HG03103 (cell line): ENCODE results near the gene PLXNB1.
"Not testable (repeated sequence)": the region's sequence is repeated elsewhere in the genome, so short reads cannot be mapped to it uniquely, and the experiment has no call there.

ENCODE experiments used
- ATAC-seq: cut with Tn5 transposase; IDR thresholded peaks from one replicate; pipeline ENCODE4 v1.9.1; 2021; ENCODE audit warnings: low read depth; ENCODE audit not compliant: unreplicated experiment

Gene PLXNB1

GRCh38 chr3:48465531-48466378 lies 35.9 kb upstream of the PLXNB1 start:
- peak; percentile 69 for ATAC-seq

GRCh38 chr3:48465237-48465530 lies 35.3 kb upstream of the PLXNB1 start:
- no peak for ATAC-seq

GRCh38 chr3:48464713-48465221 lies 34.9 kb upstream of the PLXNB1 start:
- no peak for ATAC-seq

- no peak for ATAC-seq
These were observed 33.8 kb upstream of the PLXNB1 start for GRCh38 chr3:48463703-48464102.

GRCh38 chr3:48461767-48462166 lies 31.9 kb upstream of the PLXNB1 start:
- ATAC-seq: not testable (repeated sequence)

- no peak for ATAC-seq
These were observed 30.6 kb upstream of the PLXNB1 start for GRCh38 chr3:48460517-48460902.

GRCh38 chr3:48459773-48460516 lies 30.1 kb upstream of the PLXNB1 start:
- ATAC-seq: no peak

- ATAC-seq: no peak
These were observed 29.4 kb upstream of the PLXNB1 start for GRCh38 chr3:48459331-48459730.

GRCh38 chr3:48456456-48456855 lies 26.6 kb upstream of the PLXNB1 start:
- no peak for ATAC-seq

- ATAC-seq: no peak
These were observed 21.4 kb upstream of the PLXNB1 start for GRCh38 chr3:48451270-48451669.

GRCh38 chr3:48446425-48447193 lies 16.7 kb upstream of the PLXNB1 start, which contains the start of gene ATRIP:
ATRIP (plus strand) TSS chr3:48446737; CDS start chr3:48446846, 109 bp downstream.
- ATAC-seq: peak; percentile 75

- ATAC-seq: no peak
These were observed 16.1 kb upstream of the PLXNB1 start for GRCh38 chr3:48446043-48446424.

GRCh38 chr3:48445277-48445882 lies 15.5 kb upstream of the PLXNB1 start:
- no peak for ATAC-seq

GRCh38 chr3:48441940-48442339 lies 12.1 kb upstream of the PLXNB1 start:
- ATAC-seq: no peak

- ATAC-seq: no peak
These were observed 10.7 kb upstream of the PLXNB1 start for GRCh38 chr3:48440590-48440958.

GRCh38 chr3:48439820-48440589 lies 10.1 kb upstream of the PLXNB1 start, which contains the start of the genes CCDC51 and TMA7:
CCDC51 (minus strand) TSS chr3:48440119; CDS start chr3:48435128, 4,991 bp downstream.
TMA7 (plus strand) TSS chr3:48440257; CDS start chr3:48440297, 40 bp downstream.
- peak; percentile 91 for ATAC-seq

GRCh38 chr3:48437812-48438211 lies 7.9 kb upstream of the PLXNB1 start:
- ATAC-seq: no peak

- no peak for ATAC-seq
These were observed 7.0 kb upstream of the PLXNB1 start for GRCh38 chr3:48436855-48437254.

- no peak for ATAC-seq
These were observed 6.5 kb upstream of the PLXNB1 start for GRCh38 chr3:48436477-48436787.
